ENCODE results near the gene BSND. TPM values are rescaled to one million over a fixed set of nuclear protein-coding genes. Genes with fewer than 3 reads are reported as not detected.

The BSND gene
- total RNA-seq, 1 donor from 2014 or later, result not detected

- peaks cover 2% of the 10 kb centered on the region for H3K27me3 Mint-ChIP-seq (ENCODE audit: unreplicated experiment)
- no peak for TF ChIP-seq CTCF (IDR thresholded peaks at IDR 0.05; ENCODE audit: unreplicated experiment)
- H3K27ac Mint-ChIP-seq (ENCODE audit: unreplicated experiment), result no peak overlapping the region
- DNase-seq (ENCODE audit: low spot score), result no peak
- no peak overlapping the region for H3K4me3 Mint-ChIP-seq (ENCODE audit: unreplicated experiment)
- H3K9me3 Mint-ChIP-seq (ENCODE audit: unreplicated experiment), result peaks cover 6% of the 10 kb centered on the region
- H3K36me3 Mint-ChIP-seq (ENCODE audit: low read depth, unreplicated experiment), result peaks cover 4% of the 10 kb centered on the region
- H3K4me1 Mint-ChIP-seq (ENCODE audit: unreplicated experiment), result no peaks in the 10 kb centered on the region
Observed at GRCh38 chr1:55006931-55007330, 8.2 kb downstream of the BSND start.

- TF ChIP-seq CTCF (IDR thresholded peaks at IDR 0.05; ENCODE audit: unreplicated experiment), result no peak
- H3K27me3 Mint-ChIP-seq (ENCODE audit: unreplicated experiment), result peaks cover 2% of the 10 kb centered on the region
- no peak overlapping the region for H3K4me3 Mint-ChIP-seq (ENCODE audit: unreplicated experiment)
- peaks cover 4% of the 10 kb centered on the region for H3K36me3 Mint-ChIP-seq (ENCODE audit: low read depth, unreplicated experiment)
- no peak for DNase-seq (ENCODE audit: low spot score)
- no peak overlapping the region for H3K27ac Mint-ChIP-seq (ENCODE audit: unreplicated experiment)
- H3K4me1 Mint-ChIP-seq (ENCODE audit: unreplicated experiment), result no peaks in the 10 kb centered on the region
- peaks cover 6% of the 10 kb centered on the region for H3K9me3 Mint-ChIP-seq (ENCODE audit: unreplicated experiment)
Observed at GRCh38 chr1:55007625-55008024, 8.9 kb downstream of the BSND start.

DNA sequence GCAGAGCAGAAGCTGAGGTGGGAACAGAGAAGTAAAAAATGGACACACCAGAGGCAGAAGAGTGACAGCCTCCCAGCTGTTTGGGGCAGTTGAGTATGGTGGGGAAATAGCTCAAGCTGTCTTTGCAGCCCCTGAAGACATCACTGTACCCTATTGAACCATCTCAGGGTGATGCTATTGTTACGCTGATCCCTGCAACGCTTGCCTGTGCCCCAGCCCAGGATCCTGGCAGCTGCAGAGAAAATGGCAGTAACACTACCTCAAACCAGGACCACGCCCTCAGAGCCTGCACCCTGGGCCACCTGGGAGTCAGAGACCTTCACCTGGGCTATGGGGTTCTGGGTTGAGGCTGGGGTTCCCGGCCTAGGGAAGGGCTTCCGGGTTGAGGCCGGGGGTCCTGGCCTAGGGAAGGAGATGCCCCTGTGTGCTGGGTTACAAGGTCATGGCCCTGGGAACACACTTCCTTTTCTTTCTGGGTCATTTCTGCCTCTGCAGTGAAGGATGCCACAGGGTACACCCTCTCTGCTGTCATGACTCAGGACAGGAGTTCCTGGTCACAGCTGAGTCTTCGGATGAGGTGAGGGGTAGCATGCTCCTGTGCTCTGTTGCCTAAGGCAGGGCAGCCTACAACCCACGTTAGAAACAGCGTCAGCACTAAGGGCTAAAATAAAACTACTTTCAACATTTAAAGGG, 11.6 kb downstream of the BSND start:
- peaks cover 6% of the 10 kb centered on the region for H3K9me3 Mint-ChIP-seq (ENCODE audit: unreplicated experiment)
- H3K4me1 Mint-ChIP-seq (ENCODE audit: unreplicated experiment), result no peaks in the 10 kb centered on the region
- peaks cover 2% of the 10 kb centered on the region for H3K27me3 Mint-ChIP-seq (ENCODE audit: unreplicated experiment)
- H3K36me3 Mint-ChIP-seq (ENCODE audit: low read depth, unreplicated experiment), result peaks cover 4% of the 10 kb centered on the region
- no peak overlapping the region for H3K4me3 Mint-ChIP-seq (ENCODE audit: unreplicated experiment)
- TF ChIP-seq CTCF (IDR thresholded peaks at IDR 0.05; ENCODE audit: unreplicated experiment), result no peak
- no peak overlapping the region for H3K27ac Mint-ChIP-seq (ENCODE audit: unreplicated experiment)
- no peak for DNase-seq (ENCODE audit: low spot score)

- Mint-ChIP-seq H3K9me3 (ENCODE audit: unreplicated experiment) (peaks cover 6% of the 10 kb centered on the region), H3K27ac (ENCODE audit: unreplicated experiment) (no peak overlapping the region), H3K36me3 (ENCODE audit: low read depth, unreplicated experiment) (peaks cover 4% of the 10 kb centered on the region), H3K27me3 (ENCODE audit: unreplicated experiment) (peaks cover 2% of the 10 kb centered on the region), H3K4me1 (ENCODE audit: unreplicated experiment) (no peaks in the 10 kb centered on the region), H3K4me3 (ENCODE audit: unreplicated experiment) (no peak overlapping the region)
- TF ChIP-seq CTCF (IDR thresholded peaks at IDR 0.05; ENCODE audit: unreplicated experiment), result no peak
- DNase-seq (ENCODE audit: low spot score), result no peak
Observed at GRCh38 chr1:55010887-55011217, 12.1 kb downstream of the BSND start.

GRCh38 chr1:55012661-55013060, 13.9 kb downstream of the BSND start:
- H3K27ac Mint-ChIP-seq (ENCODE audit: unreplicated experiment), result no peak overlapping the region
- no peak for DNase-seq (ENCODE audit: low spot score)
- H3K4me1 Mint-ChIP-seq (ENCODE audit: unreplicated experiment), result no peaks in the 10 kb centered on the region
- H3K4me3 Mint-ChIP-seq (ENCODE audit: unreplicated experiment), result no peak overlapping the region
- no peak for TF ChIP-seq CTCF (IDR thresholded peaks at IDR 0.05; ENCODE audit: unreplicated experiment)
- H3K27me3 Mint-ChIP-seq (ENCODE audit: unreplicated experiment), result peaks cover 2% of the 10 kb centered on the region
- peaks cover 4% of the 10 kb centered on the region for H3K36me3 Mint-ChIP-seq (ENCODE audit: low read depth, unreplicated experiment)
- H3K9me3 Mint-ChIP-seq (ENCODE audit: unreplicated experiment), result peaks cover 6% of the 10 kb centered on the region
